SK-N-SH (cell line): ENCODE measurements around the gene PHTF1. TPM values are rescaled to one million over a fixed set of nuclear protein-coding genes. Genes with fewer than 3 reads are reported as not detected.

ENCODE experiments used
- CTCF ChIA-PET: fragments of 300-600, 350-600 bp; formaldehyde crosslinking; extraction: SDS; loops from one replicate; lab custom pipeline; 2021; lab: Yijun Ruan, JAX
- POLR2A ChIA-PET: fragments of 350-600 bp; sonication (Branson Sonifier 250); formaldehyde crosslinking; extraction: SDS; loops from one replicate; lab custom pipeline; 2020; ENCODE audit warnings: antibody characterized with exemption, inconsistent platforms; lab: Yijun Ruan, JAX
- DNase-seq: peaks from one replicate; pipeline ENCODE4 v3.0.0; 2012
- H2AFZ ChIP-seq: fragments of 200-600 bp; sonication (generic); 2 replicates; pipeline ENCODE4 v1.8.1; 2016; ENCODE audit warnings: antibody characterized with exemption, mild to moderate bottlenecking, low read depth
- H3F3A ChIP-seq: fragments of 200-600 bp; sonication (generic); replicated peaks from 2 replicates; pipeline ENCODE3; 2016; ENCODE audit warnings: antibody characterized with exemption, mild to moderate bottlenecking; ENCODE audit not compliant: insufficient read depth
- H3K27ac ChIP-seq, 2 experiments: fragments of 200-500 bp in 1 of 2; fragments of 200-600 bp in 1 of 2; sonication (Bioruptor generic) in 1 of 2; sonication (generic), shearing (Covaris generic) in 1 of 2; 2 replicates each; pipeline versions ENCODE4 v1.5.1 to v1.6.1; 2014 to 2016; ENCODE audit warnings: low read depth in 2 of 2, inconsistent platforms in 1 of 2, low read length in 1 of 2, mild to moderate bottlenecking in 1 of 2, mixed read lengths in 1 of 2
- H3K27me3 ChIP-seq: fragments of 200-600 bp; sonication (generic), shearing (Covaris generic); 2 replicates; pipeline ENCODE4 v1.6.1; 2016; ENCODE audit warnings: mixed run types; ENCODE audit not compliant: insufficient read depth
- H3K36me3 ChIP-seq, 2 experiments: fragments of 200-500 bp in 1 of 2; fragments of 200-600 bp in 1 of 2; sonication (Bioruptor generic) in 1 of 2; sonication (generic) in 1 of 2; replicated peaks in 1 of 2; 2 replicates each; pipeline versions ENCODE3 to v1.5.1; 2014 to 2016; ENCODE audit warnings: low read length in 1 of 2, mild to moderate bottlenecking in 1 of 2; ENCODE audit not compliant: insufficient read depth in 2 of 2, control insufficient read depth in 1 of 2
- H3K4me1 ChIP-seq, 2 experiments: fragments of 200-500 bp in 1 of 2; fragments of 200-600 bp in 1 of 2; sonication (Bioruptor generic) in 1 of 2; sonication (generic), shearing (Covaris generic) in 1 of 2; 2 replicates each; pipeline versions ENCODE4 v1.5.1 to v1.6.1; 2014 to 2016; ENCODE audit warnings: low read depth in 1 of 2, low read length in 1 of 2, mixed run types in 1 of 2; ENCODE audit not compliant: insufficient read depth in 2 of 2, control insufficient read depth in 1 of 2
- H3K4me2 ChIP-seq: fragments of 200-600 bp; sonication (generic), shearing (Covaris generic); 2 replicates; pipeline ENCODE4 v1.6.1; 2017; ENCODE audit warnings: mixed run types
- H3K4me3 ChIP-seq, 2 experiments: fragments of 200-500 bp in 1 of 2; fragments of 200-600 bp in 1 of 2; sonication (Bioruptor generic) in 1 of 2; sonication (generic), shearing (Covaris generic) in 1 of 2; 2 replicates each; pipeline versions ENCODE4 v1.5.1 to v1.8.1; 2014 to 2016; ENCODE audit warnings: low read depth in 2 of 2, inconsistent platforms in 1 of 2, low read length in 1 of 2, mild to moderate bottlenecking in 1 of 2, mixed read lengths in 1 of 2, moderate library complexity in 1 of 2
- H3K79me2 ChIP-seq: fragments of 200-600 bp; sonication (generic); 2 replicates; pipeline ENCODE4 v1.8.1; 2017; ENCODE audit warnings: mild to moderate bottlenecking; ENCODE audit not compliant: insufficient read depth
- H3K9ac ChIP-seq: fragments of 200-600 bp; sonication (generic); 2 replicates; pipeline ENCODE4 v1.6.1; 2017; ENCODE audit warnings: mixed run types
- H3K9me2 ChIP-seq: fragments of 200-600 bp; sonication (generic); 2 replicates; pipeline ENCODE4 v1.6.1; 2017; ENCODE audit warnings: mixed run types
- H3K9me3 ChIP-seq: fragments of 200-600 bp; sonication (generic); 2 replicates; pipeline ENCODE4 v1.6.1; 2017; ENCODE audit warnings: mixed run types, mild to moderate bottlenecking, moderate library complexity
- H4K20me1 ChIP-seq: fragments of 200-600 bp; sonication (generic); 2 replicates; pipeline ENCODE4 v1.6.1; 2017; ENCODE audit warnings: mild to moderate bottlenecking, mixed run types; ENCODE audit not compliant: insufficient read depth
- CTCF ChIP-seq: fragments of 200-600 bp; sonication (generic); IDR thresholded peaks from 2 replicates; pipeline ENCODE4 v1.6.1; 2017; ENCODE audit warnings: antibody characterized with exemption, mild to moderate bottlenecking, moderate library complexity
- FOSL2 ChIP-seq: IDR thresholded peaks from 2 replicates; pipeline ENCODE4 v1.4.0; 2012; ENCODE audit warnings: low read depth, mild to moderate bottlenecking, moderate library complexity, borderline replicate concordance
- GABPA ChIP-seq: IDR thresholded peaks from 2 replicates; pipeline ENCODE4 v1.4.0; 2012; ENCODE audit warnings: low read depth, mild to moderate bottlenecking
- GATA2 ChIP-seq: sonication (generic); formaldehyde crosslinking; IDR thresholded peaks from 2 replicates; pipeline ENCODE4 v1.5.0; 2020; ENCODE audit warnings: mild to moderate bottlenecking, missing genetic modification reagents
- MAX ChIP-seq: IDR thresholded peaks from 2 replicates; pipeline ENCODE4 v1.4.0; 2012; ENCODE audit warnings: low read depth
- NFIC ChIP-seq: IDR thresholded peaks from 2 replicates; pipeline ENCODE4 v1.4.0; 2012; ENCODE audit warnings: borderline replicate concordance
- NRF1 ChIP-seq: IDR thresholded peaks from 2 replicates; pipeline ENCODE4 v1.6.1; 2012; ENCODE audit warnings: low read depth, mild to moderate bottlenecking, low read length
- POLR2AphosphoS5 ChIP-seq: IDR thresholded peaks from 2 replicates; pipeline ENCODE4 v1.6.1; 2012; ENCODE audit warnings: low read depth, low read length
- REST ChIP-seq: IDR thresholded peaks from 2 replicates; pipeline ENCODE4 v1.6.1; 2012; ENCODE audit warnings: mild to moderate bottlenecking, low read depth, low read length, moderate library complexity
- RFX5 ChIP-seq: IDR thresholded peaks from 2 replicates; pipeline ENCODE4 v1.6.1; 2012; ENCODE audit warnings: mild to moderate bottlenecking, improper control_type of control experiment, low read length
- RXRA ChIP-seq: IDR thresholded peaks from 2 replicates; pipeline ENCODE4 v1.4.0; 2012; ENCODE audit warnings: low read depth, mild to moderate bottlenecking, borderline replicate concordance
- SIN3A ChIP-seq: IDR thresholded peaks from 2 replicates; pipeline ENCODE4 v1.6.1; 2012; ENCODE audit warnings: low read depth, mild to moderate bottlenecking, low read length, moderate library complexity, borderline replicate concordance
- TAF1 ChIP-seq: IDR thresholded peaks from 2 replicates; pipeline ENCODE4 v1.6.1; 2012; ENCODE audit warnings: low read depth, mild to moderate bottlenecking, low read length, moderate library complexity, borderline replicate concordance
- TCF12 ChIP-seq: IDR thresholded peaks from 2 replicates; pipeline ENCODE4 v1.4.0; 2012
- USF1 ChIP-seq: IDR thresholded peaks from 2 replicates; pipeline ENCODE4 v1.4.0; 2012; ENCODE audit warnings: low read depth, borderline replicate concordance
- ZBTB33 ChIP-seq: IDR thresholded peaks from 2 replicates; pipeline ENCODE4 v1.4.0; 2012; ENCODE audit warnings: low read depth, borderline replicate concordance
- WGBS: methylation state at CpG from one replicate; pipeline ENCODE4 v1.1.6; 2017; ENCODE audit warnings: low lambda C conversion rate; 5-methylcytosine and 5-hydroxymethylcytosine counted together
- polyA plus RNA-seq, 3 experiments: library from polyadenylated mRNA; depleted of rRNA; stranded (reverse); fragments of >200 nt; gene quantifications; 2 replicates each; pipeline ENCODE4 v1.2.3, GENCODE V29; 2012

The PHTF1 gene
- polyA plus RNA-seq, 1 of the 3 experiments (the other 2 are of a cell fraction), result 10.8 TPM

GRCh38 chr1:113694910-113695309 is 64.4 kb downstream of the PHTF1 start:
- Histone ChIP-seq H3K9ac (no peak overlapping the region), H3K9me2 (no peaks in the 10 kb centered on the region), H2AFZ (no peak overlapping the region), H4K20me1 (no peaks in the 10 kb centered on the region), H3K79me2 (no peaks in the 10 kb centered on the region), H3K4me3 (no peak overlapping the region), H3K4me1 (no peaks in the 10 kb centered on the region), H3F3A (peaks cover 5% of the 10 kb centered on the region), H3K4me2 (no peak overlapping the region), H3K27ac (no peak overlapping the region), H3K27me3 (no peaks in the 10 kb centered on the region), H3K9me3 (peaks cover 17% of the 10 kb centered on the region; the same call in 1 of the 2 replicates), H3K36me3 (peaks cover 48 to 78% of the 10 kb centered on the region in 2 experiments)
- TF ChIP-seq CTCF, result no peak
- TF ChIP-seq GATA2 (CRISPR knock-in tag), result no peak
- no peak for TF ChIP-seq SIN3A
- TF ChIP-seq TCF12, result no peak
- TF ChIP-seq MAX, result no peak
- TF ChIP-seq GABPA, result no peak
- no peak for TF ChIP-seq NFIC
- TF ChIP-seq NRF1, result no peak
- no peak for TF ChIP-seq ZBTB33
- no peak for TF ChIP-seq RFX5
- TF ChIP-seq RXRA, result no peak
- no peak for TF ChIP-seq TAF1
- ChIA-PET POLR2A (no interaction called here), CTCF (interaction anchor here (1.0 kb wide), 1 partner anchor 16 kb away, joined by 3 read pairs; no protein-coding TSS in a partner anchor)
- DNase-seq, result no peak

GRCh38 chr1:113692824-113693431 is 66.4 kb downstream of the PHTF1 start:
- H3K27ac ChIP-seq, result no peak overlapping the region
- H3K9me3 ChIP-seq, result peaks cover 17% of the 10 kb centered on the region; the same call in 1 of the 2 replicates
- no peaks in the 10 kb centered on the region for H3K79me2 ChIP-seq
- H3K27me3 ChIP-seq, result no peaks in the 10 kb centered on the region
- TF ChIP-seq REST (no peak), USF1 (no peak), CTCF (no peak), POLR2AphosphoS5 (no peak), FOSL2 (no peak), TCF12 (no peak)
- no peak for DNase-seq
- no peak overlapping the region; a peak in 1 of 4 replicates for H3K4me3 ChIP-seq
- H3K4me1 ChIP-seq, result no peaks in the 10 kb centered on the region
- H2AFZ ChIP-seq, result no peak overlapping the region
- CTCF ChIA-PET, result no interaction called here
- H3K9ac ChIP-seq, result no peak overlapping the region
- peaks cover 3% of the 10 kb centered on the region for H3F3A ChIP-seq
- POLR2A ChIA-PET, result no interaction called here
- H3K9me2 ChIP-seq, result no peaks in the 10 kb centered on the region
- H4K20me1 ChIP-seq, result no peaks in the 10 kb centered on the region
- H3K36me3 ChIP-seq, result peaks cover 48 to 65% of the 10 kb centered on the region in 2 experiments
- no peak overlapping the region for H3K4me2 ChIP-seq
- 95% methylated on average over 4 of the region's 4 CpGs for WGBS
